Esophagus squamous epithelium (tissue), 4 donors: ENCODE measurements around the gene CNGA2.

Experiments used
- POLR2A ChIP-seq, 4 donors: fragments of 450-650 bp; IDR thresholded peaks; one replicate each; pipeline ENCODE4 v1.6.1; 2017; ENCODE audit warnings: antibody characterized with exemption in 4 of 4, mild to moderate bottlenecking in 4 of 4, moderate library complexity in 3 of 4
- TF ChIP-seq, protein P1 (sequence below), 6 experiments: fragments of 450-650 bp in 4 of 6; fragments of 200-600 bp in 2 of 6; sonication (generic) in 2 of 6; IDR thresholded peaks; one replicate each; pipeline ENCODE4 v1.5.1; 2016 to 2019; ENCODE audit warnings: antibody characterized with exemption in 6 of 6, mild to moderate bottlenecking in 4 of 6, moderate library complexity in 4 of 6

DNA sequence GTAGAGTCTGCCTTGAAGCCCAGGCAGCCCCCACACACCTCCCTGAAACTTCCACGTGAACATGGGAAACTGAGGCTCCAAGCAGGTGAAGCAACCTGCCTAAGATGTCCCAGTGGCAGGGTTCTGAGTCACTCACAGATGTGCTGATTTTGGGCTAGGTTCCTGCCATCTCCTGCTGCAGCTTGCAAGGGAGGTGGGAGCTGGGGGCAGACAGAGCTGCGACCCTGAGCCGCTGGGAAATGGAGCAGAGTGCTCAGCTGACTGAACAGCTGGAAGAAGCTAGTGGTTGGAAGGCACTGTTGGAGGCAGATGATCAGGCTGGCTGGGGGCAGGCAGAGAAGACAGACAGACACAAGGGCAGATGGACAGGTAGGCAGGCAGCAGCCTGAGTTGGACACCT, 22.3 kb upstream of the CNGA2 start:
- TF ChIP-seq, protein P1, sequence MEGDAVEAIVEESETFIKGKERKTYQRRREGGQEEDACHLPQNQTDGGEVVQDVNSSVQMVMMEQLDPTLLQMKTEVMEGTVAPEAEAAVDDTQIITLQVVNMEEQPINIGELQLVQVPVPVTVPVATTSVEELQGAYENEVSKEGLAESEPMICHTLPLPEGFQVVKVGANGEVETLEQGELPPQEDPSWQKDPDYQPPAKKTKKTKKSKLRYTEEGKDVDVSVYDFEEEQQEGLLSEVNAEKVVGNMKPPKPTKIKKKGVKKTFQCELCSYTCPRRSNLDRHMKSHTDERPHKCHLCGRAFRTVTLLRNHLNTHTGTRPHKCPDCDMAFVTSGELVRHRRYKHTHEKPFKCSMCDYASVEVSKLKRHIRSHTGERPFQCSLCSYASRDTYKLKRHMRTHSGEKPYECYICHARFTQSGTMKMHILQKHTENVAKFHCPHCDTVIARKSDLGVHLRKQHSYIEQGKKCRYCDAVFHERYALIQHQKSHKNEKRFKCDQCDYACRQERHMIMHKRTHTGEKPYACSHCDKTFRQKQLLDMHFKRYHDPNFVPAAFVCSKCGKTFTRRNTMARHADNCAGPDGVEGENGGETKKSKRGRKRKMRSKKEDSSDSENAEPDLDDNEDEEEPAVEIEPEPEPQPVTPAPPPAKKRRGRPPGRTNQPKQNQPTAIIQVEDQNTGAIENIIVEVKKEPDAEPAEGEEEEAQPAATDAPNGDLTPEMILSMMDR (IDR thresholded peaks at IDR 0.05) = no peak
- no peak for TF ChIP-seq POLR2A (IDR thresholded peaks at IDR 0.05)
